CD4-positive, alpha-beta T cell (primary cell): ENCODE measurements around the gene PDE10A. TPM values are rescaled to one million over a fixed set of nuclear protein-coding genes. Genes with fewer than 3 reads are reported as not detected.

Experiments
- ATAC-seq: fragments of 200-7000 bp; cut with Tn5 transposase; one replicate; pipeline ENCODE4 v1.10.0; 2022; ENCODE audit warnings: mild to moderate bottlenecking; ENCODE audit not compliant: poor library complexity
- CTCF ChIA-PET: fragments of 350-600 bp; sonication (Branson Sonifier 250); formaldehyde crosslinking; loops from one replicate; lab custom pipeline; 2021; ENCODE audit warnings: antibody characterized with exemption, inconsistent platforms; lab: Charles Lee
- POLR2A ChIA-PET: fragments of 350-600 bp; sonication (Branson Sonifier 250); formaldehyde crosslinking; loops from one replicate; lab custom pipeline; 2021; ENCODE audit warnings: antibody characterized with exemption, inconsistent platforms; lab: Charles Lee
- DNase-seq, 14 experiments: peaks; one replicate each; pipeline ENCODE4 v3.0.0-alpha.2; 2013 to 2020; ENCODE audit warnings: mixed read lengths in 2 of 14
- H3K27ac ChIP-seq, 2 donors: one replicate each; pipeline versions ENCODE4 v1.5.1 to v1.7.0; 2013; ENCODE audit warnings: low read length in 2 of 2, low read depth in 1 of 2, mild to moderate bottlenecking in 1 of 2
- H3K27me3 ChIP-seq, 2 experiments: 1 replicate in 1 of 2; 2 replicates in 1 of 2; pipeline versions ENCODE4 v1.6.1 to v1.7.0; 2013; ENCODE audit warnings: low read length in 2 of 2, control low read depth in 1 of 2, mild to moderate bottlenecking in 1 of 2, moderate library complexity in 1 of 2; ENCODE audit not compliant: insufficient read depth in 2 of 2, control insufficient read depth in 1 of 2
- H3K36me3 ChIP-seq: one replicate; pipeline ENCODE4 v1.6.1; 2013; ENCODE audit warnings: low read length, control low read depth; ENCODE audit not compliant: insufficient read depth
- H3K4me1 ChIP-seq: one replicate; pipeline ENCODE4 v1.6.1; 2013; ENCODE audit warnings: low read length, control low read depth; ENCODE audit not compliant: insufficient read depth
- H3K4me3 ChIP-seq: one replicate; pipeline ENCODE4 v1.5.1; 2013; ENCODE audit warnings: mild to moderate bottlenecking, low read length, moderate library complexity
- H3K9me3 ChIP-seq, 2 experiments: 1 replicate in 1 of 2; 2 replicates in 1 of 2; pipeline versions ENCODE4 v1.6.1 to v1.7.0; 2013; ENCODE audit warnings: low read length in 2 of 2, mild to moderate bottlenecking in 2 of 2, control low read depth in 1 of 2, moderate library complexity in 1 of 2; ENCODE audit not compliant: control insufficient read depth in 1 of 2, insufficient read depth in 1 of 2
- H3K27ac Mint-ChIP-seq: one replicate; pipeline ENCODE4 v1.8.0; 2020; ENCODE audit warnings: mixed read lengths
- H3K27me3 Mint-ChIP-seq: one replicate; pipeline ENCODE4 v1.8.0; 2021; ENCODE audit warnings: mixed read lengths
- H3K36me3 Mint-ChIP-seq: one replicate; pipeline ENCODE4 v1.8.0; 2021; ENCODE audit warnings: low read depth, mixed read lengths
- H3K4me1 Mint-ChIP-seq: one replicate; pipeline ENCODE4 v1.8.0; 2021; ENCODE audit warnings: low read depth, mixed read lengths
- H3K4me3 Mint-ChIP-seq: one replicate; pipeline ENCODE4 v1.8.0; 2020; ENCODE audit warnings: mild to moderate bottlenecking, mixed read lengths
- H3K9me3 Mint-ChIP-seq: one replicate; pipeline ENCODE4 v1.8.0; 2020; ENCODE audit warnings: mixed read lengths
- intact Hi-C, 2 experiments: fragments of 100-400 bp; cut with DNase I in 1 of 2; cut with micrococcal nuclease in 1 of 2; formaldehyde crosslinking; loops; one replicate each; pipeline versions ENCODE4 v1.15.1 to v1.9.0; 2023 to 2025; cut with DNase I, micrococcal nuclease
- total RNA-seq, 174 experiments: library from RNA in 2 of 174; stranded (reverse) in 2 of 174; gene quantifications; one replicate each; pipeline ENCODE4 v1.2.3 and lab custom pipeline; 2021 to 2026
- TF ChIP-seq, protein P1 (sequence below): fragments of 200-600 bp; IDR thresholded peaks from one replicate; pipeline ENCODE4 v1.8.0; 2022; ENCODE audit warnings: antibody characterized with exemption, mild to moderate bottlenecking

PDE10A gene
- total RNA-seq, 2 experiments from 2014 or later: not detected

GRCh38 chr6:165674155-165675029 is 11.4 kb upstream of the PDE10A start:
- DNase-seq (no peak), ATAC-seq (no peak)
- H3K9me3 ChIP-seq: peaks cover 0 to 14% of the 10 kb centered on the region in 2 experiments
- intact Hi-C loops: no loop called here
- peaks cover 0 to 4% of the 10 kb centered on the region in 2 experiments for H3K27me3 ChIP-seq
- no peaks in the 10 kb centered on the region for H3K4me1 ChIP-seq
- H3K36me3 ChIP-seq: no peaks in the 10 kb centered on the region
- H3K27me3 Mint-ChIP-seq: peaks cover 10% of the 10 kb centered on the region
- ChIA-PET CTCF (no interaction called here), POLR2A (no interaction called here)
- H3K9me3 Mint-ChIP-seq: no peaks in the 10 kb centered on the region
- H3K4me1 Mint-ChIP-seq: no peaks in the 10 kb centered on the region
- H3K36me3 Mint-ChIP-seq: no peaks in the 10 kb centered on the region
- no peak overlapping the region for H3K4me3 Mint-ChIP-seq
- no peak overlapping the region for H3K27ac ChIP-seq
- TF ChIP-seq, protein P1, sequence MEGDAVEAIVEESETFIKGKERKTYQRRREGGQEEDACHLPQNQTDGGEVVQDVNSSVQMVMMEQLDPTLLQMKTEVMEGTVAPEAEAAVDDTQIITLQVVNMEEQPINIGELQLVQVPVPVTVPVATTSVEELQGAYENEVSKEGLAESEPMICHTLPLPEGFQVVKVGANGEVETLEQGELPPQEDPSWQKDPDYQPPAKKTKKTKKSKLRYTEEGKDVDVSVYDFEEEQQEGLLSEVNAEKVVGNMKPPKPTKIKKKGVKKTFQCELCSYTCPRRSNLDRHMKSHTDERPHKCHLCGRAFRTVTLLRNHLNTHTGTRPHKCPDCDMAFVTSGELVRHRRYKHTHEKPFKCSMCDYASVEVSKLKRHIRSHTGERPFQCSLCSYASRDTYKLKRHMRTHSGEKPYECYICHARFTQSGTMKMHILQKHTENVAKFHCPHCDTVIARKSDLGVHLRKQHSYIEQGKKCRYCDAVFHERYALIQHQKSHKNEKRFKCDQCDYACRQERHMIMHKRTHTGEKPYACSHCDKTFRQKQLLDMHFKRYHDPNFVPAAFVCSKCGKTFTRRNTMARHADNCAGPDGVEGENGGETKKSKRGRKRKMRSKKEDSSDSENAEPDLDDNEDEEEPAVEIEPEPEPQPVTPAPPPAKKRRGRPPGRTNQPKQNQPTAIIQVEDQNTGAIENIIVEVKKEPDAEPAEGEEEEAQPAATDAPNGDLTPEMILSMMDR: no peak
- H3K27ac Mint-ChIP-seq: no peak overlapping the region
- no peak overlapping the region for H3K4me3 ChIP-seq

DNA sequence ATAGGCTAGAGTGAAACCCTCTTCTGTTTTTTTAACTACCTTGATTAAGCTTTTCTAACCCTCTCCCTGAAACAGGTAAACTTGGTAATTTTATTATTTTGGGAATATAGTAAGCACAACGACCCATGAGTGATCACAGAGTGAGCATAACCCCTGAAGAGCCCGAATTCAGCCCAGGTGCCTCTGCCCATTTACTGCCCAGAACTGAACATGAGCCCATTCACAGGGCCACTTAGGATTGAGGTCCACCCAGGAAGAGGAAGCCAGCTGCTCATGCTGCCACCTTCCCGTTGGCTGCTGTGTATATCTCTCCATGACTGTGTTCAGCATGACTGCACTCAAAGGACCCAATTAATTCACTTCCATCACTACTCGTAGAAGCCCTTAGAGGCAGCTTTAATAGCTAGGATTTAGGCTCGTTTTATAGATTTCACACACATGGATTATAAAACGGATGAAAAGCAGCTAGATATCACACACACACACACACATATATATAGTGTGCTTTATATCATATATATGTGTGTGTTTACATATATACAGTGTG is 8.3 kb upstream of the PDE10A start:
- peaks cover 0 to 2% of the 10 kb centered on the region in 2 experiments for H3K9me3 ChIP-seq
- no peak overlapping the region for H3K27ac ChIP-seq
- H3K27ac Mint-ChIP-seq: no peak overlapping the region
- H3K36me3 Mint-ChIP-seq: no peaks in the 10 kb centered on the region
- H3K4me3 ChIP-seq: no peak overlapping the region
- no peaks in the 10 kb centered on the region for H3K4me1 ChIP-seq
- H3K4me1 Mint-ChIP-seq: no peaks in the 10 kb centered on the region
- no peak overlapping the region for H3K4me3 Mint-ChIP-seq
- TF ChIP-seq, protein P1: no peak
- peaks cover 0 to 6% of the 10 kb centered on the region in 2 experiments for H3K27me3 ChIP-seq
- CTCF ChIA-PET: no interaction called here
- ATAC-seq (no peak), DNase-seq (no peak)
- intact Hi-C loops: no loop called here
- POLR2A ChIA-PET: no interaction called here
- no peaks in the 10 kb centered on the region for H3K9me3 Mint-ChIP-seq
- no peaks in the 10 kb centered on the region for H3K36me3 ChIP-seq
- peaks cover 25% of the 10 kb centered on the region for H3K27me3 Mint-ChIP-seq

DNA sequence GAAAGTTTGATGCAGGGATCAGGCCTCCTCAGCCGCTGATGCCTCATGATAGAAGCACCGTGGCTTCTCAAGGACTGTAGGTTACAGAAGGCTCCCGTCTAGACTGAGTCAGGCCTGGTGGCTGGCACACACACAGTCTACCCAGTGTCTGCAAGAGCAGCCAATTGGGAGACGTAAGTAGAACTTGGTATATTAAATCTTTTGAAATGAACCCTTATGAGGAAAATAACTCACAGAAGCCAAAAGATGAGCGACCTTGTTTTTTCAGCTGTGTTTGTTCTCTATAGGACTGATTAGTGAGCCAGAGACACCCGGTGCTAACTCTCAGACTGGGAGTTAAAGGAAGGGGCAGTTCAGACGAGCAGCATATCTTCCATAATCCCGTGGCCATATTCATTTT is 5.9 kb upstream of the PDE10A start:
- no peak overlapping the region for H3K27ac Mint-ChIP-seq

More for the DNA sequence above, 5.9 kb upstream of the PDE10A start:
- CTCF ChIA-PET: no interaction called here
- TF ChIP-seq, protein P1: no peak
- intact Hi-C loops: no loop called here
- peaks cover 0 to 7% of the 10 kb centered on the region in 2 experiments for H3K9me3 ChIP-seq
- H3K27me3 ChIP-seq: peaks cover 11 to 29% of the 10 kb centered on the region in 2 experiments
- H3K36me3 ChIP-seq: no peaks in the 10 kb centered on the region
- H3K27ac ChIP-seq: no peak overlapping the region
- no peak overlapping the region for H3K4me3 Mint-ChIP-seq
- no peaks in the 10 kb centered on the region for H3K4me1 ChIP-seq
- peaks cover 5% of the 10 kb centered on the region for H3K4me1 Mint-ChIP-seq
- no peaks in the 10 kb centered on the region for H3K9me3 Mint-ChIP-seq
- POLR2A ChIA-PET: no interaction called here
- no peaks in the 10 kb centered on the region for H3K36me3 Mint-ChIP-seq
- ATAC-seq (no peak), DNase-seq (no peak)
- no peak overlapping the region for H3K4me3 ChIP-seq
- peaks cover 42% of the 10 kb centered on the region for H3K27me3 Mint-ChIP-seq
